Right lung (tissue), 10 donors: Measurements from ENCODE around the gene INTS14. TPM values are rescaled to one million over a fixed set of nuclear protein-coding genes. Genes with fewer than 3 reads are reported as not detected.

ENCODE experiments used
- DNase-seq, 2 donors: peaks; one replicate each; pipeline ENCODE4 v3.0.0-alpha.2; 2013
- long read RNA-seq, 8 donors: transcript quantifications; one replicate each; lab custom pipeline, GENCODE V29; 2026
- polyA plus RNA-seq, 5 donors: library from polyadenylated mRNA; unstranded; fragments of 120-200 nt; gene quantifications; one replicate each; pipeline versions ENCODE4 v1.2.1 to v1.2.3, GENCODE V29; 2013; ENCODE audit warnings: inconsistent platforms in 1 of 5, low replicate concordance in 1 of 5; ENCODE audit not compliant: insufficient read length in 5 of 5, insufficient read depth in 1 of 5

Gene INTS14
- polyA plus RNA-seq, result 10 to 100 TPM; 44.0 to 53.3 (median 49.2) TPM
- long read RNA-seq, donor 1, transcript INTS14-201 (12 exons, 2,393 nt), result major isoform, 7 of 14 reads
- long read RNA-seq, donor 1, partial matches to known transcripts, result 5 of 14 reads
- long read RNA-seq, donor 1, other reads (novel, unspliced or antisense), result 0 of 14 reads
- long read RNA-seq, donor 2, partial matches to known transcripts, result 18 of 19 reads
- long read RNA-seq, donor 2, other reads (novel, unspliced or antisense), result 0 of 19 reads
- long read RNA-seq, donor 3, partial matches to known transcripts, result 0 of 5 reads
- long read RNA-seq, donor 3, other reads (novel, unspliced or antisense), result 0 of 5 reads
- long read RNA-seq, donor 4, partial matches to known transcripts, result 0 of 5 reads
- long read RNA-seq, donor 4, other reads (novel, unspliced or antisense), result 0 of 5 reads
- long read RNA-seq, donor 5, partial matches to known transcripts, result 0 of 10 reads
- long read RNA-seq, donor 5, other reads (novel, unspliced or antisense), result 0 of 10 reads
- long read RNA-seq, donor 6, partial matches to known transcripts, result 0 of 5 reads
- long read RNA-seq, donor 6, other reads (novel, unspliced or antisense), result 0 of 5 reads
- long read RNA-seq, donor 7, transcript INTS14-201 (12 exons, 2,393 nt), result major isoform, 5 of 69 reads
- long read RNA-seq, donor 7, partial matches to known transcripts, result 62 of 69 reads
- long read RNA-seq, donor 7, other reads (novel, unspliced or antisense), result 0 of 69 reads
- long read RNA-seq, donor 8, partial matches to known transcripts, result 0 of 3 reads
- long read RNA-seq, donor 8, other reads (novel, unspliced or antisense), result 0 of 3 reads

DNA sequence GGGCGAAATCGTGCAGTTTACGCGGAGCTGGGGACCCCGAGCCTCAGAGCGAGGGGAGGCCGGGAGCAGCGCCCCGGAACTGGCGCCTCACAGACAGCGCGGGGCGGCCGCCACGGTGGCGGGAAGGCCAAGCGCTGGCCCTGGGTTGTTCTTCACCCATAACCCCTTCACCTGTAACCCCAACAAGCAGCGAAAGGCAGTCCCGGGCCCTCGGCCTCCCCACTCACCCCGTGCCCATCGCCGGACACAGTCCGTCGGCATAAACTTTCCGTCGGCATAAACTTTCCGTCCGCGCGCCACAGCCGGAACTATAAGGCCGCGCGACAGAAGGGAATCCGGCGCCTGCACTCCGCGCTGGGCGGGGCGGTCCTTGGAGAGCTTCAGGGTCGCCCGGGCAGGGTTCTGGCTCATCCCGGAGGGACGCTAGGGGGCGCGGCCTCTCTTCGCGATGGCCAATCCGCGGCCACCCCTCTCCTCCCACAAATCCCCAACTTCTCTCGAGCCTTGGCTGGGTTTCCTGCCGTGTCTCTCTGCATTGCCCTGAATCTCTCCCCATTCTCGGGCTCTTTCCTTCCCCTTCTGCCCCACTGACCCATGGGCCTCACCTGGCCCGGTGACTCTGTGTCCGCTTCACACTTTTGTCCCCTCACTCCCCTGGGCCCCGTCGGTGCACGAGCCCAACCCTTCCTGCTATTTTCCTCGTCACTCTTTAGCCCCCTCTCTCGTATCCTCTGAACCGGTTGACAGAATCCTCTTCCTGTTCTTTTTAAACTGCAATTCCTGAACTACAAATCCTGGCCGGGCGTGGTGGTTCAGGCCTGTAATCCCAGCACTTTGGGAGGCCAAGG lies at the start of gene INTS14:
Gene INTS14 (minus strand): TSS at position 261 of the 848 bp plus-strand sequence. CDS start 3,751 bp downstream, outside the sequence.
- DNase-seq, result peak; percentile 96 to 97

GRCh38 chr15:65659502-65660052 lies 48.6 kb upstream of the INTS14 start:
- no peak for DNase-seq

DNA sequence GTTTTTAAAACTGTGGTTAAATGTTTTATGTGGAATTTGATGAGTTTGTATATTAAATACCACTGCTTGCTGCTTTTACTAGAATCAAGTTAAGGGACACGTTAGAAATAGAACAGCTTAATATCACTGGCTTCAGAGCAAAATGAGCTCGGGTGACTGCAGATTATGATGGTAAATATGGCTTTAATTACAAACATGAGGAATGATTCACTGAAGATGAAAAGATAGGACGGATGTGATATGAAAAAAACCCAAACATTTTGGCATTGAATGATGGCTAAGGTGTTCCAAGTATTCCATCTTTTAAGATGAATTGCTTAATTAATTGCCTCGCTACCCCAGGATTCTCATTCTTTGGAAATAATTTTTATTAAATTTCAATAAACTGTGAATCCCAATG lies 44.5 kb upstream of the INTS14 start:
- no peak for DNase-seq

DNA sequence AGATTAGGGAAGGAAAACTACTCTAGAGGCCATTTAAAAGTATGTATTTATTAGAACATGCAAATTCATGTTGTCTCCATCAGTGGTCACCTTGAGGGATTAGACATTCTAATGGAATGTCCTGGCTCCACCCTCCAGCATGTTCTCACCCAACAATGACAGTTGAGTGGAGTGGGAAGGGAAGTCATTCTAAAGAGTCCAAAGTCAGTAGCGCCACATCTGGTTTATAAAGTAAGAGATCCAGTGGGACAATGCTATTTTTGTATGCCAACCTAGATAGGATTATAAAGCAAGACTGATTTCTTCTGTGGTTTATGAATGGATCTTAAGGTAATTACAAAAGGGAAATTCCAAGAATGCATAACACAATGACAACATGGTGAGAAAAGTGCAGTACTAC lies 44.1 kb upstream of the INTS14 start:
- no peak for DNase-seq

DNA sequence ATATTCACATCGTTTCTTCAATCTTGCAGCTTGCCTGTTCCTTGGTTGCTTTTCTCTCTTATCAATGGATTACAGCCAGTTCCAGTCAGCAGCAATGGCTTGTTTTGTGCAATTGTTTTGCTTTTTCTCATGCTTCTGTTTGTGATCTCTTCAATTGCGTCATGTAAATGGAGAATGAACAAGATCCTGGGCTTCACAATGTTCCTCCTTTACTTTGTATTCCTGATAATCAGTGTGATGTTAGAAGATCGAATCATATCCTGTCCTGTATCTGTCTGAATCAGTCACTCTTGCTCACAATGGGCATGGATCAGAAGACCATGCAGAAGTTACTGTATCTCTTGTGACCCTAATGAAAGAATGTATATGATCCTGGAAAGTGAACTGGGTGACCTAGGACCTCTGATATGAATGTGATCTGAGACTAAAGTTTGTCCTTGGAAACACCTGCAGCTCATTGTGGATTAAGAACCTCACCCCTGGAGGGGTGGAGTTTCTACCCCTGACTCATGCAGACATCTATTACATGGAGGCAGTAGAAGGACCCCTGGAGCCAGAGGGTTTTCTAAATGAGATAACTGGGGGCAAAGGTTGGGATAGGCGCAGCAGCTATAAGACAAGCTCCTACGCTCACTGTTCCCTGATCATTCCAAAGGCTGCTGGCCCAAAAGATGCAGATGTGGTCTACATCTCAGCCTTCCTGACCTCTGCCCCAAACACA lies 43.0 kb upstream of the INTS14 start:
- no peak for DNase-seq

DNA sequence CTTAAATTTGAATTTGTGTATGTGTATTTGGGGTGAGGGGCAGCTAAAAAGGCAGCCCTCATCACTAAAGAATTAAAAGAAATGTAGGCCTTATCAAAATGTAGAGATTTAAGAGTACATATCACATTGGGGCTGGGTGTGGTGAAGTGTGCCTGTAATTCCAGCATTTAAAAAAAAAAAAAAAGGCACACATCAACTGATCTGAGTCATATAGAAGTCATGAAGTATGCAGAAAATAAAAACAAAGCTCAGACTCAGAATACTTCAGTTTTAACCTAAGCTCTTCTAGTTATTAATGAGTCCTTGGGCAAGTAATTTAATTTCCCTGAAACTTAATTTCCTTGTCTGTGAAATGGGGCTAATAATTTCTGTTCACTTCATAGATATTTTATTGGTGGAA lies 42.4 kb upstream of the INTS14 start:
- DNase-seq, result no peak

DNA sequence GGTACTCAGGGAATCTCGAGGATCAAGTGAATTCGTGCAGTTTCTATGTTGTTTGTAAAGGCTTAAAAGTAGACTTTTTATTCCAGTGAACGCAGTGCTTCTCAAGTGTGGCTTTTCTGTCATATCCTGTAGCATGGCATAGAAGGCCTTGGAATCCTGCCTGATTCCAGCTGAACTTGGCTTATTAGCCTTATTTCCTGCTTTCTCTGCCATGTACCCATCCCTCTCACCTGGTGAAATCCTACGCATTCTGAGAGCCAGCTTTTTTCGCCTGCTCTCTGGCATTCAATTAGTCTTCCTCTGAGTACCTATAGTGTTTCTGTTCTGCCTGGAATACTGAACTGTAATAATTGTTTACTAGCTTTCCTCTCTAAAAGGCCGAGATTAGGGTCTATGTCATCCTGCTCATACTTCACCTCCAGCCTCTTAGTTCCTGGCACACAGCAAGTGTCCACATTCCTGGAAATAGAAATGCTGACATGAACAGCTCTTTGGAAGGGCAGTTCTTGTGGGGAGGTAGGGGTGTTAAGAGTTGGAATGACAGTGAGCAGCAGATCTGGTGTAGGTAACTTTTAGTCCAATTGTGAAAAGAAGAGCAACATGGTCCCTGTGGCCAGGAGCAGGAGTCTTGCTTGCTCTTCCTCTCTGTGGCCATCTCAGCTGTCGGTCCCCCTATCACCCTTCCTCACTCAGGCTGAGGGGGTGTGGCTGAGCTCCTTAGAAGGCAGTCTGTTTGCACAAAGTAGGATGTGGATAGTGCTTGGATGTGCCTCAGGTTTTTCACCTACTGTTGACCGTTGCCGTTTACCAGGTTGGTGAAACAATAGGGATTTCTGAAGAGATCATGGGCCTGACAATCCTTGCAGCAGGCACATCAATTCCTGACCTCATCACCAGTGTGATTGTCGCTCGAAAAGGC lies 41.2 kb upstream of the INTS14 start:
- DNase-seq, result no peak

- DNase-seq, result no peak
Measured at GRCh38 chr15:65651042-65651322, 40.1 kb upstream of the INTS14 start.

GRCh38 chr15:65650312-65651041 lies 39.5 kb upstream of the INTS14 start:
- no peak for DNase-seq

GRCh38 chr15:65646486-65646885 lies 35.6 kb upstream of the INTS14 start:
- DNase-seq, result no peak

DNA sequence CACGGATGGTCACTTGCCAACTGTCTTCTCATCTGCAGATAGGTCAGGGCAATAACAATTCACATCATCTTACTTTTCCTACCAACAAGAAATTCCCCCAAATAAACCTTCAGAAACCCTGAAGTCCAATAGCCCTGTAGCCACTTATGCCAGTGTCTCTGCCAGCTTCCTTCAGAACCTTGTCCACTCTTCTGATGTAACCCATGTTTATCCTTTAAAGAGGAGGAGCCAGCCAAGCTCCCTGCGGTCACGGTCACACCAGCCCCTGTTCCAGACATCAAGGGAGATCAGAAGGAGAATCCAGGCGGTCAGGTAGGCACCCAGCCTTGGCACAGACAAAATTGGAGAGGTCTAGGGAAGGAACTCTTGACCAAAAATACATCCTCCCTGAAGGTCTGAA lies 34.5 kb upstream of the INTS14 start:
- no peak for DNase-seq

DNA sequence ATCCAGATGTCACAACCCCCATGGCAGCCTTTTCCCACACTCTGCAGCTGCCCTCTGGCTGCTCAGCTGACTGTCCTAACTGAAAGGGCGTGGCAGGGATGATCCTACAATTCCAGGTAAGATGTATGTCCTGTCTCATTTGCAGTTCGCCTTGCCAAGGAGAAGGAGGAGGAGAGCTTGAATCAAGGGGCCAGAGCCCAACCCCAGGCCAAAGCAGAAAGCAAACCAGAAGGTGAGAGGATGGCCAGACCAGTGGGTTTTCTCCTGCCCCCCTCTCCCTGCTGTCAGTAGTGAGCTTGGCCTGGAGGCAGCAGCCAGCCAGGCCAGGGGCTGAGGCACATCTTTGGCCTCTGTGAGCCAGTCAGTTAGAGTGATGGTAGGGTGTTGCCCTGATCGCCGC lies 33.4 kb upstream of the INTS14 start:
- DNase-seq, result no peak

- DNase-seq, result no peak
Measured at GRCh38 chr15:65642594-65642993, 31.7 kb upstream of the INTS14 start.

GRCh38 chr15:65641768-65642475 lies 31.0 kb upstream of the INTS14 start:
- DNase-seq, result peak; percentile 28 to 30

- DNase-seq, result no peak
Measured at GRCh38 chr15:65639509-65639908, 28.6 kb upstream of the INTS14 start.

DNA sequence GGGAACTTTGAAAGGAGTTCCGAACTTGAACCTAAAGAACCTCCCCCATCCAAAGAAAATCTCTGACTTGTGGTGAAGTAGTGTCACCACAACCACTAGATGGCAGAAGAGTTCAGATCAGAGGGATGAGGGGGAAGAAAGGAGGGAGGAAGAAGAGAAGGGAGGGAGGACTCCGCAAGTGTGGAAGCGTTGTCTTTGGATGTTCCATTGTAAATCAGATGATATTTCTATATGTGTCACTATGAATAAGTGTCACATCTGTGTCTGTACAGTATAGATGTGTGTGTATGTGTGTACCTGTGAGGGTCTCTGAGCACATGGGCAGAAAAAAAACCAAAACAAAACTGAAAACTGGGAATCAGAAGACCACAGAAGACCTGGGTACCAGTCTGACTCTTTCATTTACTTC lies 27.8 kb upstream of the INTS14 start:
- peak; percentile 42 to 69 for DNase-seq

- DNase-seq, result no peak
Measured at GRCh38 chr15:65638109-65638508, 27.2 kb upstream of the INTS14 start.

DNA sequence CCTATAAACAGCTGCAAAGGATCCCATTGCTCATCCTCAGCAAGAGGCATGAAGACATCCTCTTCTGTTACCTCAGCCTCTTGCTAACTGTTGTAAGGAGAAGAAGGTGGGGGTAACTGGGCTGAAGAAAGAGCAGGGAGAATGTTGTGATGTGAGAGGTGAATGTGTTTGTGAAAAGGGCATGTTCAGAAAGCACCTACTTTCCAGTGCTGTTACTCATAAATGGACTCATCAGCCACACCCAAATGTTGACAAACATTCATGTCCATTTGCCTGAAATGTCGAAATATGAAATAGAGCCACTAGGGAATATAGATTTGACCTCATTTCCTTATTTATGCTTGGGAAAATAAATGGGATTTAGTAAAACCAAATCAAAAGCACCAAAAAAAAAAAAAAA lies 23.4 kb upstream of the INTS14 start:
- no peak for DNase-seq

GRCh38 chr15:65633752-65634151 lies 22.8 kb upstream of the INTS14 start:
- no peak for DNase-seq
